HG03521 (cell line): Measurements from ENCODE around the gene OR6N1.

Experiments
- ATAC-seq: cut with Tn5 transposase; IDR thresholded peaks from one replicate; pipeline ENCODE4 v1.9.1; 2021; ENCODE audit warnings: mild to moderate bottlenecking, moderate library complexity; ENCODE audit not compliant: unreplicated experiment

OR6N1 gene

DNA sequence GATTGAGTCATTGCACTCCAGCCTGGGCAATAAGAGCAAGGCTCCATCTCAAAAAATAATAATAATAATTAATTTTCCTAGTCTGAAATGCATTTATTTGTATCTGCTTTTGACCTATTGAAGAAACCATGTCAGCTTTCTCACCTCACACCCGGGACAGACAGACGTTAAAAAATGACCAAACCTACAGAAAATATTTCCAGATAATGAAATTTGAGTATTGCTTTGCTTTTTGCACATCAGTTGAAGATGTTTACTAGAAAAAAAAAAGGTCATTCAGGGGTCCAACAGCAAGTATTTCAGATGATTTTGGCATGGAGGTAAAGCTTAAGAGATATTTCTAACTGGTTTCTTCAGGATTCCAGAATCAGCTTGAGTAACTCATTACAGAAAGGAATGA is 17.6 kb downstream of the OR6N1 start, which contains the start of gene OR6K6:
Gene OR6K6, plus strand, starts transcription at position 301 of the 400 bp plus-strand sequence. CDS start 168 bp downstream, outside the sequence.
- ATAC-seq, result no peak

DNA sequence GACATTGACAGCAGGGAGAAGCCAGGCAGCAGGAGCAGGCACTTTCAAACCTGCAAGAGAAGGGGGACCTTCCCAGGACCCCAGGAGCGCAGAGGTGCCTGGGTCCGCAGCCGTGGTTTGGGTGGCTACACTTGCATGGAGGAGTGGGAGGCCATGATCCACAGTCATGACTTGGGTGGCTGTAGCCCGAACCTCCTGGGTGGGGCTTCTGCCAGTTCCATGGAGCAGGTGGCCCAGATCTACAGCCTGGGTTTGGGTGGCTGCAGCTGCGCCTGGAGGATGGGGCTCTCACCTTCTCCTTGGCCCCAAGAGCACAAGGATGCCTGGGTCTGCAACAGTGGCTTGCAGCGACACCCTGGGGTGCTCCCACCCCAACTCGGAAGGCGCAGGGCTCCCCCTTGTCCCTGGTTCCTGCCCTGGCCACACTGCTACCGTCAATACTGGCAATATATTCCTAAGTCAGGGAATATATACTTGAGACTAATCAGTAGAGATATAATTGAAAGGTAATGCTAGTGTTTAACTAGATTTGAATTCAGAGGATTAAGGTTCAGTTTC is 19.8 kb downstream of the OR6N1 start:
- ATAC-seq, result no peak

DNA sequence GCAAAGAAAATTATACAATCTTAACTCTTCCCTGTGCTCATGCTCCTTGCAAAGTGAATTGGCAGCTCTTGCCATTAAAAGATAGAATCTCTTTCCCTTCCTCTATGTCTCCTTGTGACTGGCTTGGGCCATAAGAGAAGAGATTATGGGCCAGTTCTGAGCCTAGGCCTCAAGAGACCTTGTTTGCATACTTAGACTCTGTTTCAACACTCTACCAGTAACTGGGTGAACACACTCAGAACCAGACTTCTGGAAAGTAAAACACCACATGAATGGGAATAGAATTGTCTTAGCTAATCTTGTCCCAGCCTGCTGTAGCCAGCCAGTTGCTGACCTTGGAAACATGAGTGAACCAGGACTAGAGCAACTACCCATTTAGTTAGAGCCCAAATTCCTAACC is 36.1 kb downstream of the OR6N1 start:
- ATAC-seq, result no peak

DNA sequence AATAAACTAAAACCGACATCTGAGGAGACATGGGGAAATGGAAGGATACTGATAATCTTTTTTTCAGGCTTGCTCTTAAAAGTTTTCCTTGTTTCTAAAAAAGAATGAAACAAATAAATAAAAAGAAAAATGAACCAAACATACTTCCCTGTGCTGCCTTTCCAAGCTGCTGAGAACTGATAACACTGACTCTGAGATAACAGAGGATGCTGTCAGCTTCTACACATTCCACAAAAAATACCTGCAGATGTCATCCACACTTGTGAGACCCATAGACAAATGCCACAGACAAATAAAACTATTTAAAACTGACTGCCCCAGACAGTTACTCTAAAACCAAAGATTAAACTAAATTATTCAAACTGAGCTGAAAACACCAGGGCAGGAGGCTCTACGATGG is 39.5 kb downstream of the OR6N1 start:
- ATAC-seq, result no peak

DNA sequence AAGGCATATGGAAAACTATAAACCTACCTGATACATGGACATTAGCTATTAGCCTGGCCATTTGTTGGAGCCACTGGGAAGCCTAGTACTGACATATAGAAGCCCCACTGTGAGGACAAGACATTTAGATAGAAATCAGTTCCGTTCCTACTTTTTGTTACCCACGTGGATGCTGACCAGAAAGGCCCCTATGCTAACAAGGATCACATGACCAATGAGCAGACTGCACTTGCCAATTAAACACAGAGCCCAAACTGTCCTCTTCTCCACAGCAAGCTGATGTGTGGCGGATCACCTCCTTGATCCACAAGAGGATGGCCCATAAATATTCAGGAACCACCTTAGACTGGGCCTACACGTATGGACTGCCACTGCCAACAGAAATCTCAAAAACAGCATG is 40.3 kb downstream of the OR6N1 start:
- ATAC-seq, result no peak

DNA sequence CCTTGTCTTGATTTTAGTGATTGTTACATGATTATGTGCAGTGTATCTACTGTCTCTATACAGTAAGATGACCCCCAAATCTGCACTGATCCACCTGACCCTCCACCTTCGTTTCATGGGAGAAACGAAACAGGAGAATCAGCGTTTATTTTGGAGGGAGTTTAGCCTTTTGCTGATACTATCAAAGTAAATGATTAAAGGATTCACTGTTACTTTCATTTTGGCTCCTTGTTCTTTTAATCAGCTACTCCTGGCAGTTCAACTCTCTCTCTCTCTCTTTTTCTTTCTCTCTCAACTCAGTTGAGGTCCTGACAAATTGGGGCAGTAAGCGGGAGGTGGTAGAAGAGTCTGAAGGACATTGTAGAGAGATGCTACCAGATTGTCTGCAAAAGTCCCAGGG is 41.5 kb downstream of the OR6N1 start:
- ATAC-seq, result no peak

DNA sequence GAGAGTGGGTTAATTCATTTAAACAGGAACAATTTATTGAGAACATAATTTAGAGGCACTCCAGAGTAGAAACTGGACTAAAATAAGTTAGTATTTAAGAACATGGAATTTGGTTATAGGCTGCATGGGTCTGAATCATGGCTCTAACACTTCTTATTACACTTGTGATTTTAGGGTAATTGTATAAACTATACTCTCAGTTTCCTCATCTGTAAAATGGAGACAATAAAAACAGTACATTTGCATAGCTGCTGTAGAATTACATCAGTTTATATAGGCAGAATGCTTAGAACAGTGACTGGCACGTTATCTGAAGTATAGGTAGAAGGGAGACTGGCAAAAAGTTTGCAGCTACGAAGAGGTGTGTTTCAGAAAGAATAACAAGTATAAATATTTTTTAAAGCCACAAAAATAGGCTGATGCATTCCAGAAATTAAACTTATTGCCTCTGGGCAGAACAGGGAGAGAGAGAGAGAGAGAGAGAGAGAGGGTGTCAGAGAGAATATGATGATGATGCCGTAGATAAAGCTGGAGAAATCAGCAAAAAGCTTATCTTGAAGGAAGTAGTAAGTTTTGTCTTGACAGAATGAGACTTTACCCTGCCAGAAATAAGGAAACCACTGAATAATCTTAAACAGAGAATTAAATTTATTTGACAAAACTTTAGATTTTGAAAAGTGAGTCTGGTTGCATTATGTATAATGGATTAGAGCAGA is 43.3 kb downstream of the OR6N1 start:
- no peak for ATAC-seq

DNA sequence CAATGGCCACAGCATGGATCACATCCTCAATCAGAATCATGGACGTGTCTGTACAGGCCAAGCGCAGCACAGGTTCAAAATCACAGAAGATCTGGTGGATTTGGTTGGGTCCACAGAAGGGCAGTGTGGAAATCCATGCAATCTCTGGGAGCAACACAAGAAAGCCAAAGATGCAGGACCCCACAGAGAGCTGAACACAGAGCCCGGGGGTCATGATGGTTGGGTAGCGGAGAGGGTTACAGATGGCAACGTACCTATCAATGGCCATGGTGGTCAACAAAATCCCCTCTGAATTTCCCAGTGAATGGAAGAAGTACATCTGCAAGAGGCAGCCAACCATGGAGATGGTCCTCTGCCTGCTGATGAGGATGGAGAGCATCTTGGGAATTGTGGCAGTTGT is 47.6 kb downstream of the OR6N1 start:
- no peak for ATAC-seq

DNA sequence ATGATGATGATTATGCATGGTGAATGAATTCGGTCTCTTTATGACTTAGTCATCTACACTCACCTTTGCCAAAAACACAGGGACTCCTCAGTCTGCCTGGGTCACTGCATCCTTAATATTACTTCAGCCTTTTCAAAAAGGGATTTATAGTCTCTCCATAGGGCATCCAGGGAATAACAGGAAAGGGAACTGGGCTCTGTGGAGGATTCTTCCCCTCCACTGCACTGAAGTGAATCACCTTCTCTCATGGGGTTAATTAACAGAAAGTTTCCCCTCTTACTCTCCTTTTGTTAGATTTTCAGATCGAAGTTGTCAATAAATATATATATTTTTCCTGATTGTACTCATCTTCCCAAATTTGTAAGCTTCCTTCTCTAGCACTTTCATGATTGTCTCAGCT is 51.4 kb downstream of the OR6N1 start, which contains the start of gene OR6K3:
Gene OR6K3, minus strand, starts transcription at position 101 of the 400 bp plus-strand sequence. CDS start 2,605 bp downstream, outside the sequence.
- no peak for ATAC-seq

DNA sequence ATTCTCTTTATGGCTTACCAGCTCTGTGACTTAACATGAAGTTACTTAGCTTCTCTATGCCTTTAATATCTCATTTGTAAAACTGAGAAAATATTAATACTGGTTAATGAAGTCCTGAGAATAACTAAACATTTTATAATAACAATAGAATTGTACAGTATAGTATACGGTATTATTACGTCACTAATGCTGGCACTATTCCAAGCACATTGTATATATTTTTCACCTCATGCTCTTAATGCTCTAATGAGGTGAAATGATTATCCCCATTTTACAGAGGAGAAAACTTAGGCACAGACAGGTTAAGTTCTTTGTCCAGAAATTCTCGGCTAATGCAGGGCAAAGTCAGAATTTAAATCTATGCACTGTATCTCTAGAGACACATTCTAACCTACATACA is 52.3 kb downstream of the OR6N1 start:
- ATAC-seq, result no peak

DNA sequence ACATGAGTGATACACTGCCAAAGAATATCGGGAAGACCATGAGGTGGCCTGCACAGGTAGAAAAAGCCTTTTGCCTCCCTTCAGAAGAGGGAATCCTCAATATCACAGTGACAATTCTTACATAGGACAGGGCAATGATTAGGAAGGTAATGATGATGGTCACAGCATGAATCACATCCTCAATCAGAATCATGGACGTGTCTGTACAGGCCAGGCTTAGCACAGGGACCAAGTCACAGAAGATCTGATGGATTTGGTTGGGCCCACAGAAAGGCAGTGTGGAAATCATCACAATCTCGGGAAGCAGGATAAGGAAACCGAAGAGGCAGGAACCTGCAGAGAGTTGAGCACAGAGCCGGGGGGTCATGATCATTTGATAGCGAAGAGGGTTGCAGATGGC is 54.7 kb downstream of the OR6N1 start:
- no peak for ATAC-seq

DNA sequence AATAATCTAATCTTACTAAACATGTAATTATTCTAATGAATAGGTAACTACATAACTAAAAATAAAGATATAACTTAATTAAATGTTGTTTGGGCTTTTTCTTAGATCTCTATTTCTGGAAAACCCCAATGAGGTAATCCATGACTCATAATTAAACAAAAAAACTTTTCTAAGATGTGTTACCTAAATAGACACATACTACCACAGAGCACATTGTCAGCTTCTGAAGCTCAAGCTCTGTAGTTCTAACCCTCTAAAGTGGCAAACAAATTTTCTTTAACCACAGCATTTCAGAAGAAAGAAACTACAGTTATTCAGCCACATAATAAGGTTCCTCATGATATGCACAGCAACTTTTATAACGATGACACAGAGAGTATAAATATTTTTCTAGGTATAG is 55.7 kb downstream of the OR6N1 start:
- ATAC-seq, result no peak

DNA sequence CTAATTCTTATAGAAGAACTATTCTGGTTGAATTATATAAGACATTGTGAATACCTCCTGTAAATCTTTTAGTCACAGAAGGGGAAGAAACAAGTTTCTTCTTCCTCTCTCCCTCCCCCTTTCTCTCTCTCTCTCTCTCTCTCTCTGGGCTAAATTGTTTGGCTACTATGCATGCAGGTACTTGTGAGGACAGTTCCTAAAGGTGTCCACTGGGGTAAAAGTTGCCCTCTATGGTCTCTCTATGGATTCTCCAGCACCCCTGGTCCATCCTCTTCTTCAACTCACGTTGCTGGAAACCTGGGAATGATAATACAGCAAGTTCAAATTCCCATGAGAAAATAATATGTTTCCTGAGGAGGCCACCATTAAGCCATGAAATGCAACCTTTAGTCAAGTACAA is 57.2 kb downstream of the OR6N1 start:
- no peak for ATAC-seq
